Panc1 (cell line): ENCODE results near the gene SIRT5. TPM values are rescaled to one million over a fixed set of nuclear protein-coding genes. Genes with fewer than 3 reads are reported as not detected.

ENCODE experiments used
- ATAC-seq: fragments of 200-7000 bp; cut with Tn5 transposase; 2 replicates; pipeline ENCODE4 v1.9.1; 2020; ENCODE audit warnings: mild to moderate bottlenecking, moderate library complexity
- BruUV-seq: library from RNA; stranded (reverse); fragments of 400-500 nt; replicated peaks from 2 replicates; lab custom pipeline; 2021; lab: Mats Ljungman, UMichigan
- CTCF ChIA-PET: fragments of 300-600 bp; sonication (Branson Sonifier 250); formaldehyde crosslinking; loops from one replicate; lab custom pipeline; 2022; ENCODE audit warnings: antibody characterized with exemption; lab: Charles Lee
- POLR2A ChIA-PET: fragments of 300-600 bp; sonication (Branson Sonifier 250); formaldehyde crosslinking; loops from one replicate; lab custom pipeline; 2022; ENCODE audit warnings: antibody characterized with exemption; lab: Charles Lee
- DNase-seq: peaks from one replicate; pipeline ENCODE4 v3.0.0-alpha.2; 2010; ENCODE audit warnings: low read depth, low spot score
- H3K27ac ChIP-seq: 2 replicates; pipeline ENCODE4 v1.5.1; 2011; ENCODE audit warnings: mild to moderate bottlenecking, low read length, inconsistent platforms
- H3K27me3 ChIP-seq: fragments of 200-500 bp; sonication (Bioruptor generic); 2 replicates; pipeline ENCODE4 v1.6.0; 2014; ENCODE audit warnings: low read length, inconsistent platforms; ENCODE audit not compliant: control insufficient read depth, insufficient read depth
- H3K36me3 ChIP-seq: fragments of 200-500 bp; sonication (Bioruptor generic); 2 replicates; pipeline ENCODE4 v1.5.1; 2014; ENCODE audit warnings: inconsistent platforms, mild to moderate bottlenecking, low read length, moderate library complexity; ENCODE audit not compliant: control insufficient read depth, insufficient read depth
- H3K4me1 ChIP-seq: 2 replicates; pipeline ENCODE4 v1.5.1; 2011; ENCODE audit warnings: inconsistent platforms, mild to moderate bottlenecking, low read length, moderate library complexity; ENCODE audit not compliant: control insufficient read depth, insufficient read depth
- H3K4me3 ChIP-seq, 2 experiments: 2 replicates each; pipeline ENCODE4 v1.5.1; 2011 to 2012; ENCODE audit warnings: low read depth in 2 of 2, low read length in 2 of 2, mild to moderate bottlenecking in 2 of 2, inconsistent platforms in 1 of 2, moderate library complexity in 1 of 2
- H3K9me3 ChIP-seq: fragments of 200-500 bp; sonication (Bioruptor generic); 2 replicates; pipeline ENCODE4 v1.5.1; 2014; ENCODE audit warnings: low read depth, mild to moderate bottlenecking, inconsistent platforms, low read length, moderate library complexity; ENCODE audit not compliant: control insufficient read depth, insufficient read depth
- CTCF ChIP-seq: fragments of 450-650 bp; IDR thresholded peaks from 2 replicates; pipeline ENCODE4 v1.5.1; 2017; ENCODE audit warnings: mild to moderate bottlenecking
- POLR2AphosphoS5 ChIP-seq: IDR thresholded peaks from 2 replicates; pipeline ENCODE4 v1.6.1; 2012; ENCODE audit warnings: mild to moderate bottlenecking, low read depth, low read length, moderate library complexity
- REST ChIP-seq, 2 experiments: IDR thresholded peaks; 2 replicates each; pipeline ENCODE4 v1.6.1; 2011 to 2012; ENCODE audit warnings: low read depth in 2 of 2, control low read depth in 1 of 2, low read length in 1 of 2, mild to moderate bottlenecking in 1 of 2, moderate library complexity in 1 of 2; ENCODE audit not compliant: insufficient read depth in 1 of 2
- SIN3A ChIP-seq: IDR thresholded peaks from 2 replicates; pipeline ENCODE4 v1.6.1; 2012; ENCODE audit warnings: low read depth, mild to moderate bottlenecking, low read length, moderate library complexity, borderline replicate concordance; ENCODE audit not compliant: insufficient read depth
- TCF7L2 ChIP-seq: IDR thresholded peaks from 2 replicates; pipeline ENCODE4 v1.6.1; 2011; ENCODE audit warnings: mild to moderate bottlenecking, low read depth, low read length, inconsistent platforms
- in situ Hi-C: cut with HindIII; loops from 2 replicates; pipeline ENCODE4 v1.10.0; 2016; ENCODE audit warnings: low sequenced_read_pairs, low pct_unique_long_range_greater_than_20kb
- intact Hi-C: fragments of 100-400 bp; cut with micrococcal nuclease; formaldehyde crosslinking; loops from one replicate; pipeline ENCODE4 v1.10.0; 2022; ENCODE audit not compliant: unreplicated experiment
- total RNA-seq: library from RNA; stranded (reverse); gene quantifications from one replicate; pipeline ENCODE4 v1.2.1, GENCODE V29; 2021; ENCODE audit not compliant: unreplicated experiment

Gene SIRT5
- total RNA-seq, 1 experiment from 2014 or later, result 11.0 TPM

- in situ Hi-C loops, result no loop called here
- Histone ChIP-seq H3K27ac (no peak overlapping the region), H3K4me3 (no peak overlapping the region), H3K4me1 (no peaks in the 10 kb centered on the region), H3K36me3 (no peaks in the 10 kb centered on the region), H3K9me3 (no peaks in the 10 kb centered on the region), H3K27me3 (no peaks in the 10 kb centered on the region)
- no TSS peak for BruUV-seq
- POLR2A ChIA-PET, result no interaction called here
- CTCF ChIA-PET, result no interaction called here
- no peak for ATAC-seq
- no peak for TF ChIP-seq TCF7L2
- no peak for TF ChIP-seq REST (IDR thresholded peaks at IDR 0.05; ENCODE audit: insufficient read depth in 1 of 2, low read depth in 2 of 2, low read length in 1 of 2)
- no peak for TF ChIP-seq SIN3A
- no peak for TF ChIP-seq POLR2AphosphoS5
- TF ChIP-seq CTCF, result no peak
- intact Hi-C loops, result no loop called here
- DNase-seq, result no peak
These were observed 16.3 kb downstream of the SIRT5 start for GRCh38 chr6:13590574-13591153.

GRCh38 chr6:13591205-13591921 is 17.0 kb downstream of the SIRT5 start:
- intact Hi-C loops, result no loop called here
- Histone ChIP-seq H3K36me3 (no peaks in the 10 kb centered on the region; the same call in 1 of the 2 replicates), H3K27me3 (no peaks in the 10 kb centered on the region), H3K9me3 (no peaks in the 10 kb centered on the region), H3K4me1 (no peaks in the 10 kb centered on the region), H3K27ac (no peak overlapping the region), H3K4me3 (no peak overlapping the region)
- DNase-seq (no peak), ATAC-seq (no peak)
- ChIA-PET CTCF (no interaction called here), POLR2A (no interaction called here)
- in situ Hi-C loops, result no loop called here
- no TSS peak for BruUV-seq
- no peak for TF ChIP-seq REST (IDR thresholded peaks at IDR 0.05; ENCODE audit: insufficient read depth in 1 of 2, low read depth in 2 of 2, low read length in 1 of 2)
- no peak for TF ChIP-seq POLR2AphosphoS5
- no peak for TF ChIP-seq TCF7L2
